Measurements from ENCODE around the gene LY9. TPM values are rescaled to one million over a fixed set of nuclear protein-coding genes. Genes with fewer than 3 reads are reported as not detected.

Gene LY9
- polyA plus RNA-seq, 2 of the 4 experiments (the other 2 are of a cell fraction) = 0.05 to 0.19 TPM

- H3K4me2 ChIP-seq = no peak overlapping the region
- H3K4me1 ChIP-seq = no peaks in the 10 kb centered on the region
- 29% methylated on average over 4 of the region's 4 CpGs for WGBS (ENCODE audit: missing lambda C conversion rate)
- H3K9me3 ChIP-seq = 0 out of 3 replicates have a peak, but pooled peaks cover 4% of the 10 kb centered on the region
- DNase-seq (ENCODE audit: low read depth in 1 of 2, low spot score in 1 of 2) = no peak
- CTCF ChIA-PET = interaction anchor here (1.0 to 1.6 kb wide), 2 partner anchors 20 to 29 kb away, joined by 3 read pairs; no protein-coding TSS in a partner anchor
- ATAC-seq = no peak
- TF ChIP-seq HMGXB4 (CRISPR knock-in tag; IDR thresholded peaks at IDR 0.05; ENCODE audit: borderline replicate concordance) (no peak), POLR2A (IDR thresholded peaks at IDR 0.05; ENCODE audit: low read length) (no peak), TFCP2L1 (CRISPR knock-in tag; IDR thresholded peaks at IDR 0.05) (no peak), NR3C1 (IDR thresholded peaks at IDR 0.05) (no peak), MYC (IDR thresholded peaks at IDR 0.05; ENCODE audit: borderline replicate concordance, low read length) (no peak), E2F6 (IDR thresholded peaks at IDR 0.05; ENCODE audit: borderline replicate concordance, low read depth) (no peak), RFX5 (IDR thresholded peaks at IDR 0.05) (no peak), RARB (CRISPR knock-in tag; IDR thresholded peaks at IDR 0.05) (no peak), BCL3 (IDR thresholded peaks at IDR 0.05) (no peak), ZNF302 (CRISPR knock-in tag; IDR thresholded peaks at IDR 0.05) (no peak), CBX8 (IDR thresholded peaks at IDR 0.05) (no peak), SREBF2 (IDR thresholded peaks at IDR 0.05) (no peak), RNF2 (IDR thresholded peaks at IDR 0.05; ENCODE audit: borderline replicate concordance, low read depth) (no peak)
- H3K27ac ChIP-seq = no peak overlapping the region
- no peak for FAIRE-seq
- POLR2A ChIA-PET = no interaction called here
- no peak overlapping the region for H3K4me3 ChIP-seq
Observed at GRCh38 chr1:160800645-160801408, 4.9 kb downstream of the LY9 start.

GRCh38 chr1:160801836-160802580 lies 6.0 kb downstream of the LY9 start:
- Histone ChIP-seq H3K4me1 (no peaks in the 10 kb centered on the region), H3K4me3 (no peak overlapping the region), H3K4me2 (no peak overlapping the region), H3K27ac (no peak overlapping the region), H3K9me3 (peaks cover 13% of the 10 kb centered on the region)
- FAIRE-seq (no peak), DNase-seq (ENCODE audit: low read depth in 1 of 2, low spot score in 1 of 2) (no peak), ATAC-seq (no peak)
- ChIA-PET POLR2A (no interaction called here), CTCF (no interaction called here)
- no peak for TF ChIP-seq HMGXB4 (CRISPR knock-in tag; IDR thresholded peaks at IDR 0.05; ENCODE audit: borderline replicate concordance)
- WGBS (ENCODE audit: missing lambda C conversion rate) = 93% methylated on average over 27 of the region's 43 CpGs

- POLR2A ChIA-PET = no interaction called here
- FAIRE-seq = no peak
Observed at GRCh38 chr1:160806109-160806665, 10.2 kb downstream of the LY9 start.

More at GRCh38 chr1:160806109-160806665, 10.2 kb downstream of the LY9 start:
- H3K9me3 ChIP-seq = peaks cover 26% of the 10 kb centered on the region
- no peaks in the 10 kb centered on the region for H3K4me1 ChIP-seq
- H3K4me2 ChIP-seq = no peak overlapping the region
- no peak for TF ChIP-seq KDM1A (IDR thresholded peaks at IDR 0.05; ENCODE audit: low read depth)
- TF ChIP-seq PBX3 (IDR thresholded peaks at IDR 0.05) = no peak
- TF ChIP-seq POLR2AphosphoS2 (conservative IDR thresholded peaks at IDR 0.05; ENCODE audit: low read length) = no peak
- no peak for TF ChIP-seq CEBPB (IDR thresholded peaks at IDR 0.05)
- TF ChIP-seq E2F6 (IDR thresholded peaks at IDR 0.05; ENCODE audit: borderline replicate concordance, low read depth) = no peak
- no peak for TF ChIP-seq SMC3 (IDR thresholded peaks at IDR 0.05)
- TF ChIP-seq MYC (IDR thresholded peaks at IDR 0.05; ENCODE audit: borderline replicate concordance, low read length) = no peak
- no peak for TF ChIP-seq HEYL (CRISPR knock-in tag; IDR thresholded peaks at IDR 0.05)
- TF ChIP-seq MAFK (IDR thresholded peaks at IDR 0.05; ENCODE audit: partially characterized antibody) = no peak
- TF ChIP-seq RAD21 (conservative IDR thresholded peaks at IDR 0.05 in 1 of 2, IDR thresholded peaks at IDR 0.05 in 1 of 2) = no peak
- TF ChIP-seq JUN (IDR thresholded peaks at IDR 0.05) = no peak
- TF ChIP-seq KDM5A (IDR thresholded peaks at IDR 0.05) = no peak
- CTCF ChIA-PET = interaction anchor here (1.0 kb wide), 1 partner anchor 9 kb away, joined by 5 read pairs; no protein-coding TSS in a partner anchor
- H3K27ac ChIP-seq = no peak overlapping the region
- ATAC-seq = no peak
- DNase-seq (ENCODE audit: low read depth in 1 of 2, low spot score in 1 of 2) = no peak
- H3K4me3 ChIP-seq = no peak overlapping the region
- 42% methylated on average over 1 of the region's 1 CpG for WGBS (ENCODE audit: missing lambda C conversion rate)
